ENCODE measurements around the gene LCN6.
"Not testable (repeated sequence)": the region's sequence is repeated elsewhere in the genome, so short reads cannot be mapped to it uniquely, and the experiment has no call there.

DNA sequence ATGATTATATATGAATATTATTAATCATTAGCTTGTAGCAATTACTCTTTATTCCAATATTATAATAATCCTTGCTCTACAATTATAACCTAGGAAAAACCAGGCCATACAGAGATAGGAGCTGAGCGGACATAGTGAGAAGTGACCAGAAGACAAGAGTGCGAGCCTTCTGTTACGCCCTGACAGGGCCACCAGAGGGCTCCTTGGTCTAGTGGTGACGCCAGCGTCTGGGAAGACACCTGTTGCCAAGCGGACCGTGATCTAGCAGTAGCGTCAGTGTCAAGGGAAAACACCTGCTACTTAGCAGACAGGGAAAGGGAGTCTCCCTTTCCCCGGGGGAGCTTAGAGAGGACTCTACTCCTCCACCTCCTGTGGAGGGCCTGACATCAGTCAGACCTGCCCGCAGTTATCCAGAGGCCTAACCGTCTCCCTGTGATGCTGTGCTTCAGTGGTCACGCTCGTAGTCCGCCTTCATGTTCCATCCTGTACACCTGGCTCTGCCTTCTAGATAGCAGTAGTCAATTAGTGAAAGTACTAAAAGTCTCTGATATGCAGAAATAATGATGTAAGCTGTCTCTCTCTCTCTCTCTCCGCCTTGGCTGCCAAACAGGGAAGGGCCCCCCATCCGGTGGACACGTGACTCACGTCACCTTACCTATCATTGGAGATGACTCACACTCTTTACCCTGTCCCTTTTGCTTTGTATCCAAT is 18.2 kb upstream of the LCN6 start:
- TF ChIP-seq, protein P1, sequence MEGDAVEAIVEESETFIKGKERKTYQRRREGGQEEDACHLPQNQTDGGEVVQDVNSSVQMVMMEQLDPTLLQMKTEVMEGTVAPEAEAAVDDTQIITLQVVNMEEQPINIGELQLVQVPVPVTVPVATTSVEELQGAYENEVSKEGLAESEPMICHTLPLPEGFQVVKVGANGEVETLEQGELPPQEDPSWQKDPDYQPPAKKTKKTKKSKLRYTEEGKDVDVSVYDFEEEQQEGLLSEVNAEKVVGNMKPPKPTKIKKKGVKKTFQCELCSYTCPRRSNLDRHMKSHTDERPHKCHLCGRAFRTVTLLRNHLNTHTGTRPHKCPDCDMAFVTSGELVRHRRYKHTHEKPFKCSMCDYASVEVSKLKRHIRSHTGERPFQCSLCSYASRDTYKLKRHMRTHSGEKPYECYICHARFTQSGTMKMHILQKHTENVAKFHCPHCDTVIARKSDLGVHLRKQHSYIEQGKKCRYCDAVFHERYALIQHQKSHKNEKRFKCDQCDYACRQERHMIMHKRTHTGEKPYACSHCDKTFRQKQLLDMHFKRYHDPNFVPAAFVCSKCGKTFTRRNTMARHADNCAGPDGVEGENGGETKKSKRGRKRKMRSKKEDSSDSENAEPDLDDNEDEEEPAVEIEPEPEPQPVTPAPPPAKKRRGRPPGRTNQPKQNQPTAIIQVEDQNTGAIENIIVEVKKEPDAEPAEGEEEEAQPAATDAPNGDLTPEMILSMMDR (IDR thresholded peaks at IDR 0.05), result peak in 1 of 2 donors; percentile 29
- not testable (repeated sequence) for TF ChIP-seq POLR2A, POLR2AphosphoS5, EP300 (IDR thresholded peaks at IDR 0.05)

Measured in suprapubic skin (tissue), 4 donors.